ENCODE measurements around the gene TMOD1. TPM values are rescaled to one million over a fixed set of nuclear protein-coding genes. Genes with fewer than 3 reads are reported as not detected.

The TMOD1 gene
- total RNA-seq, 1 experiment from 2014 or later: not detected

DNA sequence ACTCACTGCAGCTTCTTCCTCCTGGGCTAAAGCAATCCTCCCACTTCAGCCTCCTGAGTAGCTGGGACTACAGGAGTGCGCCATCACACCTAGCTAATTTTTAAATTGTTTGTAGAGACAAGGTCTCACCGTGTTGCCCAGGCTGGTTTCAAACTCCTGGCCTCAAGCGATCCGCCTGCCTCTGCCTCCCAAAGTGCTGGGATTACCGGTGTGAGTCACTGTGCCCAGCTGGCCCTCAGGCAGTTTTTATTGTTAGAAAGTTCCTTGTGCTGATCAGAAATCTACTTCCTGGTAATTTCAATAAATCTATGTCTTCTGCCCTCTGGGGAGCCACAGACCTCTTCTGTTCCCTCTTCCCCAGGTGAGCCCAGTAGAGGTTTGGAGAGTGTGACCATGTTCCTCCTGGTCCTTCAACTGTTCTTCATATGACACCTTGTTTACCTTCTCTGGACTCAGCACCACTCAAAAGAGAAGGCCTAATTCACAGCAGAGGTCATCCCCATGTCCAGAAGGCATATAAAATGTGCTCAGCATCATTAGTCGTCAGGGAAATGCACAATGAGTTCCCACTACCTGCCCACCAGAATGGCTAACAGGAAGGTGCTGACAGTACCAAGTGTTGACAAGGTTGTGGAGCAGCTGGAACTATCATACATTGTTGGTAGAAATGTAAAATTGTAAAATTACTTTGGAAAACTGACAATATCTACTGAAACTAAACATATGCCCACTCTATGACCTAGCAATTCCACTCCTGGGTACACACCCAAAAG lies 10.4 kb downstream of the TMOD1 start:
- Histone ChIP-seq H3K4me1 (ENCODE audit: insufficient read depth, low read length) (peaks cover 13% of the 10 kb centered on the region), H3K27ac (ENCODE audit: low read length) (peak overlapping the region; percentile 68), H2AFZ (ENCODE audit: low read length) (no peak overlapping the region), H3K4me2 (ENCODE audit: low read length) (no peak overlapping the region), H3K36me3 (ENCODE audit: low read depth, low read length) (no peaks in the 10 kb centered on the region), H3K27me3 (ENCODE audit: low read length) (no peaks in the 10 kb centered on the region), H3K4me3 (ENCODE audit: low read length) (no peak overlapping the region), H3F3A (ENCODE audit: low read length, unreplicated experiment) (no peaks in the 10 kb centered on the region), H3K79me2 (ENCODE audit: low read length) (no peaks in the 10 kb centered on the region), H4K20me1 (ENCODE audit: low read length) (no peaks in the 10 kb centered on the region), H3K9ac (ENCODE audit: low read length) (no peak overlapping the region; the same call in 1 of the 2 replicates), H3K9me3 (ENCODE audit: low read length) (no peaks in the 10 kb centered on the region), H3K9me2 (replicated peaks; ENCODE audit: low read length) (no peaks in the 10 kb centered on the region)
- ChIA-PET CTCF (no interaction called here), POLR2A (ENCODE audit: unreplicated experiment) (interaction anchor here (0.6 kb wide), 1 partner anchor 87 kb away, joined by 5 read pairs; no protein-coding TSS in a partner anchor)
- intact Hi-C loops (cut with micrococcal nuclease): no loop called here
- ATAC-seq (no peak), DNase-seq (peak; percentile 44)
- BruUV-seq (replicated peaks): no TSS peak
- TF ChIP-seq, protein P1, sequence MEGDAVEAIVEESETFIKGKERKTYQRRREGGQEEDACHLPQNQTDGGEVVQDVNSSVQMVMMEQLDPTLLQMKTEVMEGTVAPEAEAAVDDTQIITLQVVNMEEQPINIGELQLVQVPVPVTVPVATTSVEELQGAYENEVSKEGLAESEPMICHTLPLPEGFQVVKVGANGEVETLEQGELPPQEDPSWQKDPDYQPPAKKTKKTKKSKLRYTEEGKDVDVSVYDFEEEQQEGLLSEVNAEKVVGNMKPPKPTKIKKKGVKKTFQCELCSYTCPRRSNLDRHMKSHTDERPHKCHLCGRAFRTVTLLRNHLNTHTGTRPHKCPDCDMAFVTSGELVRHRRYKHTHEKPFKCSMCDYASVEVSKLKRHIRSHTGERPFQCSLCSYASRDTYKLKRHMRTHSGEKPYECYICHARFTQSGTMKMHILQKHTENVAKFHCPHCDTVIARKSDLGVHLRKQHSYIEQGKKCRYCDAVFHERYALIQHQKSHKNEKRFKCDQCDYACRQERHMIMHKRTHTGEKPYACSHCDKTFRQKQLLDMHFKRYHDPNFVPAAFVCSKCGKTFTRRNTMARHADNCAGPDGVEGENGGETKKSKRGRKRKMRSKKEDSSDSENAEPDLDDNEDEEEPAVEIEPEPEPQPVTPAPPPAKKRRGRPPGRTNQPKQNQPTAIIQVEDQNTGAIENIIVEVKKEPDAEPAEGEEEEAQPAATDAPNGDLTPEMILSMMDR (conservative IDR thresholded peaks at IDR 0.05; ENCODE audit: low read depth, low read length): no peak
- TF ChIP-seq EZH2phosphoT487 (IDR thresholded peaks at IDR 0.05; ENCODE audit: borderline replicate concordance, low read length) (no peak), EZH2 (IDR thresholded peaks at IDR 0.05; ENCODE audit: low read length, unreplicated experiment) (no peak)

DNA sequence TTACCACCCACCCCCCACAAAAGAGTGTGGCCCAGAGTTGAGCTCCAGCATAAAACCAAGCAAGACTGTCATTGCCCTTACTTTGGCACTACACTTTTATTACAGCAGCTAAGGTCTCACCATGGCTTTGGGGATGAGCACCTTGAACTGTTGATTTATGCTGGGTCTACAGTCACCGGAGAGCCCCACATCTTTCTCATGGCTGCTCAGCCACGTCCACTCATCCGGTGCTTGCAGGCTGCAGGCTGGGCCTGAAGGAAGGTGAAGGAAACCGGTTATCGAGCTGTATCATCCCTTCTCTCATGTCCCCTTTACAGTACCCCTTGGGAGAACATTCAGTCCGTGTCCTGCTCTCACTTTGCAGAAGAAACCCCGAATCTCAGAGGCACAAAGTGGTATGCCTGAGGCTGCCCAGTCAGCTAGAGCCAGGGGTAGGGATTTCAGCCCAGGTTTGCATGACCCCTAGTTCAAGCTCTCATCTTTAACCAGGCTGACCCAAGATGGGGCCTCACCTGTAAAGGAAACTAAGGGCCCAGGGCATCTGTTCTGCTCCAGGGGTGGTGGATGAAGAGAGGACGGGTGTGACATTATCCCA lies 11.6 kb downstream of the TMOD1 start:
- TF ChIP-seq, protein P1 (conservative IDR thresholded peaks at IDR 0.05; ENCODE audit: low read depth, low read length): no peak
- TF ChIP-seq EZH2phosphoT487 (IDR thresholded peaks at IDR 0.05; ENCODE audit: borderline replicate concordance, low read length): no peak
- TF ChIP-seq EZH2 (IDR thresholded peaks at IDR 0.05; ENCODE audit: low read length, unreplicated experiment): no peak
- Histone ChIP-seq H3K4me2 (ENCODE audit: low read length) (no peak overlapping the region), H3K27me3 (ENCODE audit: low read length) (no peaks in the 10 kb centered on the region), H3K27ac (ENCODE audit: low read length) (no peak overlapping the region), H3K79me2 (ENCODE audit: low read length) (no peaks in the 10 kb centered on the region), H3K9me3 (ENCODE audit: low read length) (no peaks in the 10 kb centered on the region), H3K9ac (ENCODE audit: low read length) (no peak overlapping the region), H4K20me1 (ENCODE audit: low read length) (no peaks in the 10 kb centered on the region), H3K4me3 (ENCODE audit: low read length) (no peak overlapping the region), H3K36me3 (ENCODE audit: low read depth, low read length) (no peaks in the 10 kb centered on the region), H3F3A (ENCODE audit: low read length, unreplicated experiment) (no peaks in the 10 kb centered on the region), H3K4me1 (ENCODE audit: insufficient read depth, low read length) (peaks cover 13% of the 10 kb centered on the region), H3K9me2 (replicated peaks; ENCODE audit: low read length) (no peaks in the 10 kb centered on the region), H2AFZ (ENCODE audit: low read length) (no peak overlapping the region)
- no peak for ATAC-seq
- POLR2A ChIA-PET (ENCODE audit: unreplicated experiment): no interaction called here
- DNase-seq: no peak
- intact Hi-C loops (cut with micrococcal nuclease): no loop called here
- CTCF ChIA-PET: no interaction called here
- BruUV-seq (replicated peaks): no TSS peak

GRCh38 chr9:97514531-97514930 lies 13.1 kb downstream of the TMOD1 start:
- H3K4me1 ChIP-seq (ENCODE audit: insufficient read depth, low read length): peaks cover 26% of the 10 kb centered on the region
- H3K79me2 ChIP-seq (ENCODE audit: low read length): no peaks in the 10 kb centered on the region
- no peak overlapping the region for H2AFZ ChIP-seq (ENCODE audit: low read length)
- H3K4me3 ChIP-seq (ENCODE audit: low read length): no peak overlapping the region
- no peaks in the 10 kb centered on the region for H3K9me2 ChIP-seq (replicated peaks; ENCODE audit: low read length)
- POLR2A ChIA-PET (ENCODE audit: unreplicated experiment): no interaction called here
- no peaks in the 10 kb centered on the region for H3K36me3 ChIP-seq (ENCODE audit: low read depth, low read length)
- no peak overlapping the region for H3K27ac ChIP-seq (ENCODE audit: low read length)
- TF ChIP-seq EZH2phosphoT487 (IDR thresholded peaks at IDR 0.05; ENCODE audit: borderline replicate concordance, low read length) (no peak), EZH2 (IDR thresholded peaks at IDR 0.05; ENCODE audit: low read length, unreplicated experiment) (no peak)
- TF ChIP-seq, protein P1 (conservative IDR thresholded peaks at IDR 0.05; ENCODE audit: low read depth, low read length): no peak
- DNase-seq: no peak
- BruUV-seq (replicated peaks): no TSS peak
- H3K4me2 ChIP-seq (ENCODE audit: low read length): no peak overlapping the region
- intact Hi-C loops (cut with micrococcal nuclease): no loop called here
- no peak for ATAC-seq
- H3K9ac ChIP-seq (ENCODE audit: low read length): no peak overlapping the region
- CTCF ChIA-PET: no interaction called here
- H4K20me1 ChIP-seq (ENCODE audit: low read length): no peaks in the 10 kb centered on the region
- H3K9me3 ChIP-seq (ENCODE audit: low read length): no peaks in the 10 kb centered on the region
- no peaks in the 10 kb centered on the region for H3F3A ChIP-seq (ENCODE audit: low read length, unreplicated experiment)
- H3K27me3 ChIP-seq (ENCODE audit: low read length): no peaks in the 10 kb centered on the region
